HCT116 (cell line): Measurements from ENCODE around the gene ALDH3B1. TPM values are rescaled to one million over a fixed set of nuclear protein-coding genes. Genes with fewer than 3 reads are reported as not detected.

Experiments used
- ATAC-seq: fragments of 200-7000 bp; cut with Tn5 transposase; 2 replicates; pipeline ENCODE4 v1.9.1; 2020; ENCODE audit warnings: mild to moderate bottlenecking, moderate library complexity
- BruUV-seq: library from RNA; stranded (reverse); fragments of 400-500 nt; replicated peaks from 2 replicates; lab custom pipeline; 2021; lab: Mats Ljungman, UMichigan
- CTCF ChIA-PET: fragments of 300-600 bp; sonication (Branson Sonifier 250); formaldehyde crosslinking; loops from one replicate; lab custom pipeline; 2021; ENCODE audit warnings: antibody characterized with exemption; lab: Charles Lee
- POLR2A ChIA-PET: fragments of 300-600, 350-600 bp; sonication (Branson Sonifier 250); formaldehyde crosslinking; loops from one replicate; lab custom pipeline; 2021; ENCODE audit warnings: antibody characterized with exemption; lab: Charles Lee
- RAD21 ChIA-PET, 2 experiments: fragments of 300-600 bp; sonication (Branson Sonifier 250); formaldehyde crosslinking; loops; one replicate each; lab custom pipeline; 2023; ENCODE audit warnings: low total read pairs in 2 of 2; ENCODE audit not compliant: uncharacterized antibody in 2 of 2, unreplicated experiment in 2 of 2, low non-redundant PET in 1 of 2; lab: Charles Lee
- DNase-seq: peaks from one replicate; pipeline ENCODE4 v3.0.0-alpha.2; 2010; ENCODE audit warnings: low read depth, low spot score
- H2AFZ ChIP-seq: fragments of 200-600 bp; shearing (Covaris generic), sonication (generic); 2 replicates; pipeline ENCODE4 v1.6.1; 2017; ENCODE audit warnings: low read depth, mixed run types, mixed read lengths, antibody characterized with exemption, low read length; ENCODE audit not compliant: poor library complexity, severe bottlenecking
- H3K27ac ChIP-seq: 2 replicates; pipeline ENCODE4 v1.5.1; 2012; ENCODE audit warnings: low read depth, low read length
- H3K27me3 ChIP-seq: fragments of 200-600 bp; sonication (generic); 2 replicates; pipeline ENCODE4 v1.6.1; 2016; ENCODE audit warnings: mixed run types, low read length, mixed read lengths; ENCODE audit not compliant: insufficient read depth
- H3K36me3 ChIP-seq, 2 experiments: fragments of 200-500 bp in 1 of 2; fragments of 200-600 bp in 1 of 2; sonication (Bioruptor generic) in 1 of 2; sonication (generic) in 1 of 2; 2 replicates each; pipeline versions ENCODE4 v1.5.1 to v1.6.1; 2014 to 2016; ENCODE audit warnings: low read length in 2 of 2, inconsistent platforms in 1 of 2, mixed read lengths in 1 of 2, mixed run types in 1 of 2; ENCODE audit not compliant: insufficient read depth in 2 of 2, control insufficient read depth in 1 of 2
- H3K4me1 ChIP-seq, 2 experiments: fragments of 200-600 bp in 1 of 2; sonication (generic) in 1 of 2; 2 replicates each; pipeline versions ENCODE4 v1.5.1 to v1.6.1; 2012 to 2017; ENCODE audit warnings: low read length in 2 of 2, inconsistent platforms in 1 of 2, mild to moderate bottlenecking in 1 of 2, mixed read lengths in 1 of 2, mixed run types in 1 of 2, moderate library complexity in 1 of 2; ENCODE audit not compliant: insufficient read depth in 2 of 2, control insufficient read depth in 1 of 2
- H3K4me2 ChIP-seq: fragments of 200-600 bp; sonication (generic); 2 replicates; pipeline ENCODE4 v1.6.1; 2017; ENCODE audit warnings: mixed run types, low read length, mixed read lengths
- H3K4me3 ChIP-seq, 2 experiments: fragments of 200-600 bp in 1 of 2; sonication (generic) in 1 of 2; replicated peaks in 1 of 2; 2 replicates each; pipeline ENCODE4 v1.5.1; 2011 to 2016; ENCODE audit warnings: low read length in 2 of 2, control low read depth in 1 of 2, low read depth in 1 of 2, mild to moderate bottlenecking in 1 of 2, mixed read lengths in 1 of 2, mixed run types in 1 of 2
- H3K79me2 ChIP-seq: fragments of 200-600 bp; sonication (generic); 2 replicates; pipeline ENCODE4 v1.6.1; 2017; ENCODE audit warnings: mild to moderate bottlenecking, mixed run types, low read length, moderate library complexity, mixed read lengths; ENCODE audit not compliant: insufficient read depth
- H3K9ac ChIP-seq: fragments of 200-600 bp; sonication (generic); 2 replicates; pipeline ENCODE4 v1.6.1; 2016; ENCODE audit warnings: low read length, mixed read lengths
- H3K9me2 ChIP-seq: fragments of 200-600 bp; sonication (generic), shearing (Covaris generic); 2 replicates; pipeline ENCODE4 v1.6.1; 2017; ENCODE audit warnings: mixed run types, mild to moderate bottlenecking, moderate library complexity; ENCODE audit not compliant: insufficient read depth
- H3K9me3 ChIP-seq, 2 experiments: fragments of 200-500 bp in 1 of 2; fragments of 200-600 bp in 1 of 2; sonication (Bioruptor generic) in 1 of 2; sonication (generic) in 1 of 2; 2 replicates each; pipeline ENCODE4 v1.6.1; 2014 to 2017; ENCODE audit warnings: low read length in 2 of 2, mixed read lengths in 2 of 2, inconsistent platforms in 1 of 2, low read depth in 1 of 2, mild to moderate bottlenecking in 1 of 2, mixed run types in 1 of 2, moderate library complexity in 1 of 2; ENCODE audit not compliant: control insufficient read depth in 1 of 2, insufficient read depth in 1 of 2
- H4K20me1 ChIP-seq: fragments of 200-600 bp; sonication (generic), shearing (Covaris generic); 2 replicates; pipeline ENCODE4 v1.6.1; 2017; ENCODE audit warnings: mixed run types, mild to moderate bottlenecking, moderate library complexity; ENCODE audit not compliant: insufficient read depth
- ATF3 ChIP-seq: IDR thresholded peaks from 2 replicates; pipeline ENCODE4 v1.6.1; 2012
- CBX3 ChIP-seq: IDR thresholded peaks from 2 replicates; pipeline ENCODE4 v1.6.1; 2012; ENCODE audit warnings: low read depth
- CEBPB ChIP-seq: IDR thresholded peaks from 2 replicates; pipeline ENCODE4 v1.6.1; 2012; ENCODE audit warnings: low read depth
- CTCF ChIP-seq, 3 experiments: fragments of 200-600 bp in 1 of 3; sonication (generic) in 1 of 3; IDR thresholded peaks in 2 of 3; conservative IDR thresholded peaks in 1 of 3; 2 replicates each; pipeline ENCODE4 v1.5.1; 2012 to 2017; ENCODE audit warnings: low read depth in 2 of 3, low read length in 2 of 3, antibody characterized with exemption in 1 of 3, borderline replicate concordance in 1 of 3, control low read depth in 1 of 3, mild to moderate bottlenecking in 1 of 3, mixed read lengths in 1 of 3, mixed run types in 1 of 3, moderate library complexity in 1 of 3; ENCODE audit not compliant: insufficient read depth in 1 of 3
- EZH2 ChIP-seq: fragments of 200-600 bp; sonication (generic); IDR thresholded peaks from 2 replicates; pipeline ENCODE4 v1.6.1; 2017; ENCODE audit warnings: antibody characterized with exemption, mixed run types
- FOSL1 ChIP-seq: IDR thresholded peaks from 2 replicates; pipeline ENCODE4 v1.6.1; 2012; ENCODE audit warnings: low read depth
- JUND ChIP-seq: IDR thresholded peaks from 2 replicates; pipeline ENCODE4 v1.6.1; 2012
- MAX ChIP-seq: IDR thresholded peaks from 2 replicates; pipeline ENCODE4 v1.6.1; 2012
- POLR2A ChIP-seq: IDR thresholded peaks from 2 replicates; pipeline ENCODE4 v1.7.0; 2011; ENCODE audit warnings: borderline replicate concordance; ENCODE audit not compliant: insufficient read depth, insufficient read length; ENCODE audit errors: extremely low read depth
- POLR2AphosphoS5 ChIP-seq: IDR thresholded peaks from 2 replicates; pipeline ENCODE4 v1.6.1; 2011; ENCODE audit warnings: mild to moderate bottlenecking, low read depth, low read length, moderate library complexity
- RAD21 ChIP-seq: IDR thresholded peaks from 2 replicates; pipeline ENCODE4 v1.6.1; 2012; ENCODE audit warnings: low read depth, mild to moderate bottlenecking
- REST ChIP-seq: IDR thresholded peaks from 2 replicates; pipeline ENCODE4 v1.6.1; 2012; ENCODE audit warnings: low read depth
- SIN3A ChIP-seq: IDR thresholded peaks from 2 replicates; pipeline ENCODE4 v1.6.1; 2012; ENCODE audit warnings: low read depth
- SP1 ChIP-seq: IDR thresholded peaks from 2 replicates; pipeline ENCODE4 v1.6.1; 2012; ENCODE audit warnings: low read depth
- SRF ChIP-seq: IDR thresholded peaks from 2 replicates; pipeline ENCODE4 v1.6.1; 2012; ENCODE audit warnings: low read depth
- YY1 ChIP-seq: IDR thresholded peaks from 2 replicates; pipeline ENCODE4 v1.6.1; 2011; ENCODE audit warnings: low read length, low read depth, moderate library complexity, mild to moderate bottlenecking; ENCODE audit not compliant: insufficient replicate concordance; ENCODE audit errors: extremely low read depth
- ZBTB33 ChIP-seq: IDR thresholded peaks from 2 replicates; pipeline ENCODE4 v1.6.1; 2011; ENCODE audit warnings: mild to moderate bottlenecking, low read length, moderate library complexity; ENCODE audit not compliant: insufficient replicate concordance; ENCODE audit errors: extremely low read depth
- ZFX ChIP-seq: fragments of 450-650 bp; IDR thresholded peaks from 2 replicates; pipeline ENCODE4 v1.6.1; 2017
- ZNF274 ChIP-seq: fragments of 200-500 bp; sonication (Bioruptor generic); IDR thresholded peaks from 2 replicates; pipeline ENCODE4 v1.6.1; 2014; ENCODE audit warnings: mild to moderate bottlenecking, low read depth, low read length, inconsistent platforms
- intact Hi-C: fragments of 100-400 bp; cut with micrococcal nuclease; formaldehyde crosslinking; loops from 2 replicates; pipeline ENCODE4 v1.10.0; 2022
- total RNA-seq: library from RNA; stranded (reverse); gene quantifications from one replicate; pipeline ENCODE4 v1.2.1, GENCODE V29; 2021; ENCODE audit not compliant: unreplicated experiment

The ALDH3B1 gene
- total RNA-seq, 1 experiment from 2014 or later: 25.5 TPM

GRCh38 chr11:68015467-68015866, 5.3 kb downstream of the ALDH3B1 start:
- no TSS peak for BruUV-seq
- Histone ChIP-seq H4K20me1 (no peaks in the 10 kb centered on the region), H3K27ac (peak overlapping the region; percentile 96; the same call in 1 of the 2 replicates), H3K9me2 (no peaks in the 10 kb centered on the region), H3K27me3 (no peaks in the 10 kb centered on the region), H3K4me2 (peak overlapping the region; percentile 97), H2AFZ (no peak overlapping the region), H3K9ac (peak overlapping the region; percentile 86), H3K4me3 (no peak overlapping the region), H3K4me1 (peaks cover 81 to 91% of the 10 kb centered on the region in 2 experiments), H3K9me3 (no peaks in the 10 kb centered on the region), H3K36me3 (no peaks in the 10 kb centered on the region), H3K79me2 (peaks cover 20% of the 10 kb centered on the region; the same call in 1 of the 2 replicates)
- ChIA-PET CTCF (no interaction called here), RAD21 (no interaction called here), POLR2A (no interaction called here)
- ATAC-seq: no peak
- DNase-seq: no peak
- intact Hi-C loops: no loop called here
- TF ChIP-seq YY1: no peak
- no peak for TF ChIP-seq POLR2A
- TF ChIP-seq SP1: no peak
- TF ChIP-seq RAD21: no peak
- TF ChIP-seq CTCF (IDR thresholded peaks at IDR 0.05 in 2 of 3, conservative IDR thresholded peaks at IDR 0.05 in 1 of 3; ENCODE audit: borderline replicate concordance in 1 of 3, insufficient read depth in 1 of 3, low read depth in 2 of 3, low read length in 2 of 3): no peak
- TF ChIP-seq MAX: no peak
- no peak for TF ChIP-seq FOSL1
- no peak for TF ChIP-seq SIN3A
- no peak for TF ChIP-seq CBX3
- TF ChIP-seq ZBTB33: no peak
- TF ChIP-seq CEBPB: no peak
- TF ChIP-seq SRF: no peak
- TF ChIP-seq POLR2AphosphoS5: no peak
- no peak for TF ChIP-seq JUND
- TF ChIP-seq REST: no peak
- no peak for TF ChIP-seq EZH2
- no peak for TF ChIP-seq ZNF274
- no peak for TF ChIP-seq ZFX
- TF ChIP-seq ATF3: no peak
